D721Med (cell line): Measurements from ENCODE around the gene RASSF4.

Experiments used
- DNase-seq: peaks from one replicate; pipeline ENCODE4 v3.0.0; 2011; ENCODE audit warnings: low spot score; ENCODE audit not compliant: insufficient read length
- FAIRE-seq: peaks from 2 replicates; lab custom pipeline; 2011; peaks lifted over from hg19 to GRCh38; lab: Jason Lieb, UNC
- TF ChIP-seq, protein P1 (sequence below): IDR thresholded peaks from 2 replicates; pipeline ENCODE4 v1.5.1; 2012; ENCODE audit warnings: mild to moderate bottlenecking, control low read depth; ENCODE audit not compliant: insufficient read depth; ENCODE audit errors: missing control alignments

The RASSF4 gene

DNA sequence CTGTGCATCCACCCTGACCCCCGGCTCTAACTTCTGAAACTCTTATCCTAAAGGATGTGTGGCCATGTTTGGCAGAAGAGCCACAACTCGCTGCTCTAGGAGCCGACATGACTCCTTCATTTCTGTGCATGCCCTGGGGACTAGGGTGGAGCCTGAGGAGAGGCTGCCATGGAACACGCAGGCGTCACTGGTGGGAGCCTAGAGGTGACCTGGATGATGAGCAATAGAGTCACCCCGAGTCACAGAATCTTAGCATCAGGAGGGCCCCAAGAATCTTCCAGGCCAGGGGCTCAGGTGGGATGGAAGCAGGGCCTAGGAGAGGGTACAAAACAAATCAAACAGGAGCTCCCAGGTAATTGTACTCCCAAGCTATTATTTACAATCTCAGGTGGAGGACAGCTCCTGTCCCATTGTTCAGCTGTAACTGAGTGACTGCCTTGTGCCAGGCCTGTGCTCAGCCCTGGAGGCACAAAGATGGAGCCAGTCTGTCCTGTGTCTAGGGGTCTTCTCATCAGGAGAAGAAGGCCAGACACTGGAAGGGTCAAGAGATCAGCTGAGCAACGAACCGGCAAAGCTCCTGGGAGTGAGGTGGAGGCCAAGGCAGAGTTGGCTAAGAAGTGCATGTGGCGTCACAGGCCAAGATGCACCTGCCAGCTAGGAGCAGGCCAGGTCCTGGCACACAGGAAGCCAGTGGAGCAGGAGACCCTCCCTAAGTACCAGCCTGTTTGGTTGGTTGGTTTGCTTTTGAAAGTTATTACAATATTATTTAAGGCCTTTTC, 35.3 kb downstream of the RASSF4 start:
- TF ChIP-seq, protein P1, sequence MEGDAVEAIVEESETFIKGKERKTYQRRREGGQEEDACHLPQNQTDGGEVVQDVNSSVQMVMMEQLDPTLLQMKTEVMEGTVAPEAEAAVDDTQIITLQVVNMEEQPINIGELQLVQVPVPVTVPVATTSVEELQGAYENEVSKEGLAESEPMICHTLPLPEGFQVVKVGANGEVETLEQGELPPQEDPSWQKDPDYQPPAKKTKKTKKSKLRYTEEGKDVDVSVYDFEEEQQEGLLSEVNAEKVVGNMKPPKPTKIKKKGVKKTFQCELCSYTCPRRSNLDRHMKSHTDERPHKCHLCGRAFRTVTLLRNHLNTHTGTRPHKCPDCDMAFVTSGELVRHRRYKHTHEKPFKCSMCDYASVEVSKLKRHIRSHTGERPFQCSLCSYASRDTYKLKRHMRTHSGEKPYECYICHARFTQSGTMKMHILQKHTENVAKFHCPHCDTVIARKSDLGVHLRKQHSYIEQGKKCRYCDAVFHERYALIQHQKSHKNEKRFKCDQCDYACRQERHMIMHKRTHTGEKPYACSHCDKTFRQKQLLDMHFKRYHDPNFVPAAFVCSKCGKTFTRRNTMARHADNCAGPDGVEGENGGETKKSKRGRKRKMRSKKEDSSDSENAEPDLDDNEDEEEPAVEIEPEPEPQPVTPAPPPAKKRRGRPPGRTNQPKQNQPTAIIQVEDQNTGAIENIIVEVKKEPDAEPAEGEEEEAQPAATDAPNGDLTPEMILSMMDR: no peak
- DNase-seq (no peak), FAIRE-seq (no peak)

GRCh38 chr10:44995581-44995913, 35.9 kb downstream of the RASSF4 start:
- TF ChIP-seq, protein P1: no peak
- no peak for DNase-seq
- FAIRE-seq: no peak

DNA sequence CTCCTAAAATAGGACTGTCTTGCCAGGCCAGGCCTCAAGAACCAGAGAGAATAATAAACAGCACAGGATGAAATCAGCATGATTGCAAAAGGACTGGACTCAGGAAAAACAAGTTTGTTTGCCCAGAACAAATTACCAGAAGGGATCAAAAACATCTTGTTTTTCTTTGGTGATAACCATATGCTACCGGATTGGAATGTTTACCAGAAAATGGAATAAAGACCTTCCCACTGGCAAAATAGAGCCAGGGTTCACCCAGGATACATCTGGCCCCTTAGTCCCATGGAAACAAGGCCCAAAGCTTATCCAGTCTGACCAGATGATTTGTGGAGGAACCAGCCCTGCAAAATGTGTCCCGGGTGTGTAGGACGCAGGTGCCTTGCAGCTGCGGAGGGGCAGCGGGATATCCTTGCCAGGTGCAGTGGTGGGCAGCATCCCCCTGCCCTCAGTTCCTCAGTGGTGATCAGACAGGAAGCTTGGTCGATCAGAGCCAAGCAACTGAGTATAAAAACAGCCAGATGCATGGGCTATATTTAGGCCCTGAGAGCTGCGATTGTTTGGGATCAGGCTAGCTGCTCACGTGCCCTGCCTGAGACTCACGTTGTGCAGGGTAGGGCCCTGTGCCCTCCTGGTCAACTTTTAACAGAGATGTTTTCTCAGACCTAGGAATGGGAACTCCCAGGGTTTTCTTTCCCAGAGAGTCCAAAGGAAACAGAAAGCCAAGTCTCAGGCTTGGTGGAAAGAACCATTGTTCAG, 36.5 kb downstream of the RASSF4 start:
- TF ChIP-seq, protein P1: no peak
- no peak for DNase-seq
- FAIRE-seq: no peak

DNA sequence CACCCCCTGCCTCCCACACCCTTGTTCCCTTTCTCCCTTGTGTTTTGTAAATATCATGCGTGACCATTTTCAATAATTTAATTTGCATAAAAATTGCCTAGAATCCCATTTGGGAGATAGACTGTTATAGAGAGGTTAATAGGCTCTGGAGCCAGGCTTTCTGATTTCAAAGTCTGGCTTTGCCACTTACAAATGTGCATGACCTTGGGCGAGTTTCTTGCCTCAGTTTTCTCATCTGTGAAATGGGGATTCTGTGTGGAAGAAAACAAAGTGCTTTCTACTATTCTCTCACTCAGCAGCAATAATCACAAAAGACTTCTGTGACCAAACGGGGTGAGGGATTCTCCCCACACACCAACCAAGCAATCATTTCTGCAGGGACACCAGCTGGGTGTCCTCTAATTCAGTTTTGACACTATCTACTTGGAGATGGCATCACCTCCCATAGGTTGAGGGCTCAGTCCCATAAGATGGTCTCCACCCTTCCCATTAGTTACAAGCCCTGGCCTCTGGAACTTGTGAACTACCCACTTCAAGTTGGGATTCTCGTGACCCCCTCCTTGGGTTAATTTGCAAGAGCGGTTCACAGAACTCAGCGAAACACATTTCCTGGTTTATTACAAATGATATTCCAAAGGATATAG, 37.6 kb downstream of the RASSF4 start:
- DNase-seq (no peak), FAIRE-seq (no peak)
- TF ChIP-seq, protein P1: no peak

DNA sequence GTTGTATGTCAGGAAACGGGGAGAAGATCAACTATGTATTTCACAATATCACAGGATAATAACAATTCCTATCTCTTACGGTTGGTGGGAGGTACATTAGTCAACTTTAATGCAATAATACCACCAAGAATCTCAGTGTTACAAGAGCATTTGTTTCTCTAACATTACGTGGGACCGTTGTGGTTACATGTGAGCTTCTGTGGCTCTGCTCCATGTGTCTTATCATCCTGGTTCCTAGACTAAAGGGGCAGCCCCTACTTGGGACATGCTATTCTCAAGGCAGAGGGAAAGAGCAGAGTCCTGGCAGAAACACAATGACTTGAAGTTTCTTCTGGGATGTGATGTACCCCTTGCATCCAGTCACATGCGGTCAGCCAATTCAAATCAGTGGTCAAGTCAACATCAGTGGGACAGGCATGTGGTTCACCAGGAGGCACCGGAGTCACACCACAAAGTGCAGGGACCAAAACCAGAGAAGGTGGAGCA, 38.6 kb downstream of the RASSF4 start:
- DNase-seq (no peak), FAIRE-seq (no peak)
- TF ChIP-seq, protein P1: no peak

- no peak for DNase-seq
- no peak for FAIRE-seq
Measured at GRCh38 chr10:45000138-45000751, 40.6 kb downstream of the RASSF4 start.

More at GRCh38 chr10:45000138-45000751, 40.6 kb downstream of the RASSF4 start:
- TF ChIP-seq, protein P1: no peak
